Astrocyte of the hippocampus (primary cell): ENCODE measurements around the gene C12orf57.
A peak's percentile ranks its signal among the peaks of the same experiment; 100 is the strongest.

Source experiments
- DNase-seq: peaks from one replicate; pipeline ENCODE4 v3.0.0; 2011; ENCODE audit warnings: low read depth, low spot score

C12orf57 gene

DNA sequence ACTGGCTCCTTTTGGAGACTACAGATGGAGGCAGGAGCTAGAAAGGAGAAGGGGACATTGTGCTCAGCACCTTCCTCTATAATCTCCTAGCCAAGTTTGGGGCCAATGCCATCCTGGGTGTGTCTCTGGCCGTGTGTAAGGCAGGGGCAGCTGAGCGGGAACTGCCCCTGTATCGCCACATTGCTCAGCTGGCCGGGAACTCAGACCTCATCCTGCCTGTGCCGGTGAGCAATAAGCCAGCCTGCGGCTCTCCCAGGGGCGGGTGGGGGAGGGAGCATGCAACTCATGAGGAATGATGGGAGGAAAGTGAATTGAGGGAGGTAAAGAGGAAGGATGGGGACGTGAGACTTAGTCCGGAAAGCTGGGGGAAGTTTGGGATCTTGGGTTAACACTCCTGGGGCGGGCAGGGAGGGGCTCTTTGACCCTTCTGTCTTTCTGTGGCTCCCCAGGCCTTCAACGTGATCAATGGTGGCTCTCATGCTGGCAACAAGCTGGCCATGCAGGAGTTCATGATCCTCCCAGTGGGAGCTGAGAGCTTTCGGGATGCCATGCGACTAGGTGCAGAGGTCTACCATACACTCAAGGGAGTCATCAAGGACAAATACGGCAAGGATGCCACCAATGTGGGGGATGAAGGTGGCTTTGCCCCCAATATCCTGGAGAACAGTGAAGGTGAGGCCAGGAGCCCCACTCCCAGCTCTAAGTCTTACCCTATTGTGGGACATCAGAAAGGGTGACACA, 26.2 kb upstream of the C12orf57 start:
- DNase-seq = peak; percentile 68

- no peak for DNase-seq
Measured at GRCh38 chr12:6919588-6919987, 24.2 kb upstream of the C12orf57 start.

DNA sequence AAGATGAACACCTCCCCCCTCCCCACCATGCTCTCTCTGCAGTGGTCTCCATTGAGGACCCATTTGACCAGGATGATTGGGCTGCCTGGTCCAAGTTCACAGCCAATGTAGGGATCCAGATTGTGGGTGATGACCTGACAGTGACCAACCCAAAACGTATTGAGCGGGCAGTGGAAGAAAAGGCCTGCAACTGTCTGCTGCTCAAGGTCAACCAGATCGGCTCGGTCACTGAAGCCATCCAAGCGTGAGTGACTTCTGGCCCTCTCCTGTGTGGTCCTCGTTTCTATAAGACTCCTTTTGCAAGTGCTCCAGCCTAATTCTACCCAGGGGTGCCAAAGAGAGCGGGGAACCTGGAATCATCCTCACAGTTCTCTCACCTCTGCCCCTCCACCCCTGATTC, 22.3 kb upstream of the C12orf57 start:
- DNase-seq = no peak

DNA sequence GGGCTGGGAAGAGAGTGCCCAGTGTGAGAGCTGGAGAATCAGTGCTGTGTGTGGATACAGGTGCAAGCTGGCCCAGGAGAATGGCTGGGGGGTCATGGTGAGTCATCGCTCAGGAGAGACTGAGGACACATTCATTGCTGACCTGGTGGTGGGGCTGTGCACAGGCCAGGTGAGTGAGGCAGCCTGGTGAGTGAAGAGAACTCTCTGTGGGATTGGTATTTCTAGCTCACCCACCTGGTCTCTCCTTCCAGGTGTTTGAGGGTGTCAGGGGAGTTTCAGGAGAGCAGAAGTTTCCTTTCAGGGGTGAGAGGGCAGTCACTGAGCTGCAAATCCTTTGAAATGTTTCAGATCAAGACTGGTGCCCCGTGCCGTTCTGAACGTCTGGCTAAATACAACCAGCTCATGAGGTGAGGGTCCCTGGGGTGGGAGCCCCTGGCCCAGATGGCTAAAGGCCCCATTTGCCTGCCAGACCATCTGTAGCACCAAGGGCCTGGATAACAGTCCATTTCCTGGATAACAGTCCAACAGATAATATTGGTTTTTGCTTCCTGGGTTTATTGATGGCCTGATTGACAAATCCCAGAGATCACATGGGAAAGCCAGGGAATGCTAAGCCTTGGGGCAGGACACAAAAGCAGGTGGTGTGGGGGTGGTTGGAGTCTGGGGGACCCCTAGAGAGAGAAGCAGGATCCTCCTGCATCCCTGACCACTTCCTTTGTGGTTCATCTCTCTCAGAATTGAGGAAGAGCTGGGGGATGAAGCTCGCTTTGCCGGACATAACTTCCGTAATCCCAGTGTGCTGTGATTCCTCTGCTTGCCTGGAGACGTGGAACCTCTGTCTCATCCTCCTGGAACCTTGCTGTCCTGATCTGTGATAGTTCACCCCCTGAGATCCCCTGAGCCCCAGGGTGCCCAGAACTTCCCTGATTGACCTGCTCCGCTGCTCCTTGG, 21.6 kb upstream of the C12orf57 start:
- no peak for DNase-seq

- no peak for DNase-seq
Measured at GRCh38 chr12:6923003-6923732, 20.7 kb upstream of the C12orf57 start.

DNA sequence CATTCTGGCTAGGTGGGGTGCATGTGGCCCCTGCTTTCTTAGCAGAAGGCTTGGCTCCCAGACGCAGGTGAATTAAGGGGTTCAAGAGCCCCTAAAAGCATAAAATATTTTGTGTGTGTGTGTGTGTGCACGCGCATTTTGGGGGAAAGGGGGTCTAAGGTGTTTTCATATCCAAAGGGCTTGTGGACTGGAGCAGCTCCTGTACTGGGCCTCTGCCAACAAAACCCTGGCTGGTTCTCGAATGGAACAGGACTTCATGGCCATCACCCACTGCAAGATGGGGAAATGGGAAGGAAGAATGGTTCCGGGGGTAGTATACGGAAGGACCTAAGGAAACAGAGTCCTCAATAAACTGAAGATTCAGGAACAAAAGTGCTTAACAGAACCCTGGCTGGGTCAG, 20.0 kb upstream of the C12orf57 start:
- no peak for DNase-seq

GRCh38 chr12:6925239-6925539, 18.6 kb upstream of the C12orf57 start:
- no peak for DNase-seq

DNA sequence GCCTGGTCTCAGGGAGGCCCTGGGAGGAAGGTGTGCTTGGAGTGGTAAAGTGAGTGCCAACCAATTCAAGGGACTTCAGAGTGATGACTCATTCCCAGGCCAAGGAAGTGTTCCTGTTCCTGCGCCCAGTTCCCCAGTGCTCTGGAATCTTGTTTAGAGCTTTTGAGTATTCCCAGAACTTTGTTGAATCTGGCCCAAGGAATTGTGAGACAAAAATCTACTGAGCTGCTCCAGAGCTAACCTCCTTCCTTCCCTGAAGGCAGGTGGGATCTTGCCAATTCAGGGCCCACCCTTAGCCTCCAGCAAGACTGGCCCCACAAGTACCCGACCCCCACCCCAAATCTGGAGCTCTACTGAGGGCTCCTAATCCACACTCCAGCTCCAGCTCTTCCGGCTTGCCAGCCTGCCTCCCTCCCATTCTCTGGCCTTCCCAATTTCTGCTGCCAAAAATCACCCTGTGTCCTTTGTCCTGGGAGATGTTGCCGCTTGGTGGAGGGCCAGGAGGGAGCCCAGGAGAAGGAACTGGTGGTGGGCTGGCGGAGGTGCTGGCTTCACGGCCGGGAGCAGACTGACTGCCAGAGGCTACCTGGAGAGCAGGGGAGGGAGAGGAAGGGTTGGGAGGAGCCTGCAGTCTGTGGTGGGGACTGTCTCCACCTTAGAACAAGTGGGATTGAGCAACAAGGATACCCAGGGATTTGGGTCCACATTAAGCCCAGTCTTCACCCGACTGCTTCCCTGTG, 18.1 kb upstream of the C12orf57 start:
- DNase-seq = peak; percentile 93

GRCh38 chr12:6927379-6928021, 16.3 kb upstream of the C12orf57 start, which contains the start of gene ATN1:
ATN1 (plus strand) TSS chr12:6927959; CDS start chr12:6934002, 6,043 bp downstream.
- DNase-seq = peak; percentile 93

- no peak for DNase-seq
Measured at GRCh38 chr12:6928022-6928702, 15.7 kb upstream of the C12orf57 start.

DNA sequence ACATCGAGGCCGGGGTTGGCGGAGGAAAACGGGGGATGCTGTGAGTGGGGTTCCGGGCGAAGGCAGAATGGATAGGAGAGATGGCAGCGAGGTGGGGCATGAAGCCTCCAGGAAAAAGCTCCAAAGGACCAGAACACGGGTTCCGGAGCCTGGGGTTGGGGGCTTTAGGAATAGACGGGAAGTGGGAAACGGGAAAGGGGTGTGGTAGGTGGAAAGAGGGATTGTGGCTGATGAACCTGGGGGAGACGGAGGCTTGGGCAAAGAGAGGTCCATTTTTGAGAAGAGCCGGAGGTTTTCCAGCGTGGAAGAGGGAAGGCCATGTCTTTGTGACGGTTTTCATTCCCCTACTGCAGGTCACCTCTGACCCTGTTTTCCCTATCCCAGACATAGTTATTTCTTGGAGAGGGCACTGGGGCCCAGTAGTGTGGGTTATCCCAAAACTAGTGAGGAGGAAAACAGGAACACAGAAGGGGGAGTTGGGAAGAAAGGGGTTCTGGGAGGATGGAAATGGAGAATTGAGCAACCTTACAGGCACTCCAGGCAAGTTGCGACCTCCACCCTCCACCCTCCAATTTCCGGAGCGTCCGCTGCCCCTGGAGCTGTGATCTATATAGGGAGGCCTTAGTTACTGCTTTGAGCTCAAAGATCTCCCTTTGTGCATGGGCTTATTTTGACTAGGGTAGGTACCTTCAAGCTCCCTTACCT, 15.0 kb upstream of the C12orf57 start:
- DNase-seq = no peak

DNA sequence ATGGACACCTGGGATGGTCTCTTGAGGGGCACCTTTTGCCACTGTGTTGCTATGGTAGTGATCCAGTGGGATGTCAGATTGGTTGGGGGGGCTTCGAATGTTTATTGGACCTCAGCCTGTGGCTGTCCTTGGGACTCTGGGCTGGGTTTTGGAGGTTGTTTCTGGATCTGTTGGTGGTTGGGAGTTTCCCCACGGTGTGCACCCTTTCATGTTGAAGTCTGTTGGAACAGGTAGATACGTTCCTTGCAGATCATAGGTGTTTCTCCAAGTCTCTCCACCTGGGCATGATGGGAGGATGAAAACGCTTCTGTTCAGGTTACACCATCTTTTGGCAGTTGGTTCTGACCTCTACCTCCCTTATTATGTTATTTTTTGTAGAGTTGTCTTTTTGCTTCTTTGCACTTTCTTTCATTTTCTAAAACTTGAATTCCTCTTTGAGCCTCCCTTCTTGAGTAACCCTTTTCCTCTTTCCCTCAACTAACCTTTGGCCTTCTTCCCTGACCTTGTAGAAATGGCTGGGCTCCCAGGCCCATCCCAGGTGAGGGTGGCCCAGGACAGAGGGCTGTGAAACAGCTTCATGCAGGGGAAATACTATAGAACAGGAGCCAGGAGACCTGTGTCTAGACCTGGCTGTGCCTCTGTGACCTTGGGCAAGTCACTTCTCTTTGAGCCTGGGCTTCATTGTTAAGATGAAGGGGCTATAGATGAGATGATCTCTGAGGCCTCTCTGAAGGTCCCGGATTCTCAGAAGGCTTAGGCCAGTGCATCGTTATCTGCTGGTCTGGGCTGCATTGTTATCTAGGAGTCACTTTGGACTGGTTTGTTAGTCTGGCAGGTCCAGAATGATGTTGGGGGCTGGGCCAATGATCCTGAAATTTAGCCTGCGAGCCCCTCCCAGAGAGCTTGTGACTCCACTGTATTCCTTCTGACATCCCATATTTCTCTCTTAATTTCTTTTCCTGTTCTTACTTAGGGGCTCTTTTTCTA, 14.1 kb upstream of the C12orf57 start:
- no peak for DNase-seq

DNA sequence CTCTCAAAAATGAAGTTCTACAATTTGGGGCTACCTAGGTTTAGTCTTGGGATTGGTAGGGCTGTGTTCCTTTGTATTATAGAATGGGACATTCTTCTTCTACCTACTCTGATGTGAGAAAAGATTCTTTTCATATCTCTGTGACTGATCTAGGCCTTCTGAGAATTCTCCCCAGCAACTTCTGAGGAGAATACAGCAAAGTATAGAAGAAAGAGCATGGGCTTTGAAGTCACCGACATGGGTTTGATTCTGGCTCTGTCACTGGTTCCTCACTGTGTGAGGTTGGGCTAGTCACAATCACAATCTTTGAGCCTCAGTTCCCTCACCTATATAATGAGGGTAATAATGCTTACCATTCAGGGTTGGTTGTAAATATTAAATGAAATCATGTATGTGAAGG, 11.1 kb upstream of the C12orf57 start:
- no peak for DNase-seq

DNA sequence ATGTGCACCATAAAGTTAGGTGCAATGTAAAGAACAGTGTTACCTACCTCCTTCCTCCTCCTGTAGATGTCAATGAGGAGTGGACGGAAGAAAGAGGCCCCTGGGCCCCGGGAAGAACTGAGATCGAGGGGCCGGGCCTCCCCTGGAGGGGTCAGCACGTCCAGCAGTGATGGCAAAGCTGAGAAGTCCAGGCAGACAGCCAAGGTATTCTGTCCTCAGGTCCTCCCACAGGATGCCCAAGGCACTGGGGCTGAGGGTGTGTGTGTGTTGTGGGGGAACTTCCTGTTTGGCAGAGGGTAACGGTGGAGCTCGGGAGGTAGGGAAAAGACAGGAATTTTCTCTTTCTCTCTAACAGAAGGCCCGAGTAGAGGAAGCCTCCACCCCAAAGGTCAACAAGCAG, 9.7 kb upstream of the C12orf57 start:
- peak; percentile 54 for DNase-seq

- DNase-seq = no peak
Measured at GRCh38 chr12:6935371-6936193, 8.2 kb upstream of the C12orf57 start.

GRCh38 chr12:6936194-6936635, 7.6 kb upstream of the C12orf57 start:
- DNase-seq = no peak

DNA sequence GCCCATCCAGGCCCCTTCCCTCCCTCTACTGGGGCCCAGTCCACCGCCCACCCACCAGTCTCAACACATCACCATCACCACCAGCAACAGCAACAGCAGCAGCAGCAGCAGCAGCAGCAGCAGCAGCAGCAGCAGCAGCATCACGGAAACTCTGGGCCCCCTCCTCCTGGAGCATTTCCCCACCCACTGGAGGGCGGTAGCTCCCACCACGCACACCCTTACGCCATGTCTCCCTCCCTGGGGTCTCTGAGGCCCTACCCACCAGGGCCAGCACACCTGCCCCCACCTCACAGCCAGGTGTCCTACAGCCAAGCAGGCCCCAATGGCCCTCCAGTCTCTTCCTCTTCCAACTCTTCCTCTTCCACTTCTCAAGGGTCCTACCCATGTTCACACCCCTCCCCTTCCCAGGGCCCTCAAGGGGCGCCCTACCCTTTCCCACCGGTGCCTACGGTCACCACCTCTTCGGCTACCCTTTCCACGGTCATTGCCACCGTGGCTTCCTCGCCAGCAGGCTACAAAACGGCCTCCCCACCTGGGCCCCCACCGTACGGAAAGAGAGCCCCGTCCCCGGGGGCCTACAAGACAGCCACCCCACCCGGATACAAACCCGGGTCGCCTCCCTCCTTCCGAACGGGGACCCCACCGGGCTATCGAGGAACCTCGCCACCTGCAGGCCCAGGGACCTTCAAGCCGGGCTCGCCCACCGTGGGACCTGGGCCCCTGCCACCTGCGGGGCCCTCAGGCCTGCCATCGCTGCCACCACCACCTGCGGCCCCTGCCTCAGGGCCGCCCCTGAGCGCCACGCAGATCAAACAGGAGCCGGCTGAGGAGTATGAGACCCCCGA, 7.0 kb upstream of the C12orf57 start:
- no peak for DNase-seq
